PC-9 (cell line): ENCODE measurements around the gene LIPM.

Source experiments
- EZH2 ChIP-seq: fragments of 200-600 bp; sonication (generic); IDR thresholded peaks from 2 replicates; pipeline ENCODE4 v1.8.0; 2017; ENCODE audit warnings: antibody characterized with exemption, low read depth
- TF ChIP-seq, protein P1 (sequence below): fragments of 200-600 bp; sonication (generic); conservative IDR thresholded peaks from 2 replicates; pipeline ENCODE4 v1.6.1; 2017; ENCODE audit warnings: mixed run types, antibody characterized with exemption, mild to moderate bottlenecking, moderate library complexity

DNA sequence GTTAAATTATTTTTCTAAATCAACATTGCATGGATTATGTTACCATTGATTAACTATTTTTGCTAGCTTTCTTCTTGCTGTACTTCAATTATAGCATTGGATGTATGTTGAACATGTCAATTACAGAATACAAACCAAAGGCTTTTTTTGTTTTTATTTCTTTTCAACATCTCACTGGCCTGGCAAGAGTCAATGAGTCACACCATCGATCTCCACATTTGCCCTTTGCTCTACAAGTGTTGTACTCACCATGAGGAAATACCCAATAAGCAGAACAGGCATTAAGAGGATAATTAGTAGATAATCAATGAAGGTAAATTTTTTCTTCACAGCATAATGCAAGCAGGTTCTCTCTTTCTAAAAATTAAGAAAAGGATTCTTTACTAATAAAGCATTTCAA is 25.8 kb downstream of the LIPM start:
- TF ChIP-seq, protein P1, sequence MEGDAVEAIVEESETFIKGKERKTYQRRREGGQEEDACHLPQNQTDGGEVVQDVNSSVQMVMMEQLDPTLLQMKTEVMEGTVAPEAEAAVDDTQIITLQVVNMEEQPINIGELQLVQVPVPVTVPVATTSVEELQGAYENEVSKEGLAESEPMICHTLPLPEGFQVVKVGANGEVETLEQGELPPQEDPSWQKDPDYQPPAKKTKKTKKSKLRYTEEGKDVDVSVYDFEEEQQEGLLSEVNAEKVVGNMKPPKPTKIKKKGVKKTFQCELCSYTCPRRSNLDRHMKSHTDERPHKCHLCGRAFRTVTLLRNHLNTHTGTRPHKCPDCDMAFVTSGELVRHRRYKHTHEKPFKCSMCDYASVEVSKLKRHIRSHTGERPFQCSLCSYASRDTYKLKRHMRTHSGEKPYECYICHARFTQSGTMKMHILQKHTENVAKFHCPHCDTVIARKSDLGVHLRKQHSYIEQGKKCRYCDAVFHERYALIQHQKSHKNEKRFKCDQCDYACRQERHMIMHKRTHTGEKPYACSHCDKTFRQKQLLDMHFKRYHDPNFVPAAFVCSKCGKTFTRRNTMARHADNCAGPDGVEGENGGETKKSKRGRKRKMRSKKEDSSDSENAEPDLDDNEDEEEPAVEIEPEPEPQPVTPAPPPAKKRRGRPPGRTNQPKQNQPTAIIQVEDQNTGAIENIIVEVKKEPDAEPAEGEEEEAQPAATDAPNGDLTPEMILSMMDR, result no peak
- TF ChIP-seq EZH2, result no peak
